Activated CD8-positive, alpha-beta memory T cell treated with anti-CD3 and anti-CD28 coated beads, Interleukin-2, amount 50 U/mL, for 4 hours (primary cell): ENCODE results near the gene JAKMIP2.
A peak's percentile ranks its signal among the peaks of the same experiment; 100 is the strongest.
"Not testable (repeated sequence)": the region's sequence is repeated elsewhere in the genome, so short reads cannot be mapped to it uniquely, and the experiment has no call there.

Experiments used
- DNase-seq: peaks from one replicate; pipeline ENCODE4 v3.0.0-alpha.2; 2020

JAKMIP2 gene

GRCh38 chr5:147782110-147783028 lies at the start of gene JAKMIP2:
TSS of gene JAKMIP2 (minus strand) at chr5:147782728. CDS start at chr5:147671806, 110,922 bp downstream.
- peak; percentile 81 for DNase-seq

- DNase-seq: no peak
Measured at GRCh38 chr5:147831465-147831864, 48.9 kb upstream of the JAKMIP2 start, which contains the start of gene SPINK1. TSS of gene SPINK1 (minus strand) at chr5:147831671. CDS start at chr5:147831577, 94 bp downstream.

DNA sequence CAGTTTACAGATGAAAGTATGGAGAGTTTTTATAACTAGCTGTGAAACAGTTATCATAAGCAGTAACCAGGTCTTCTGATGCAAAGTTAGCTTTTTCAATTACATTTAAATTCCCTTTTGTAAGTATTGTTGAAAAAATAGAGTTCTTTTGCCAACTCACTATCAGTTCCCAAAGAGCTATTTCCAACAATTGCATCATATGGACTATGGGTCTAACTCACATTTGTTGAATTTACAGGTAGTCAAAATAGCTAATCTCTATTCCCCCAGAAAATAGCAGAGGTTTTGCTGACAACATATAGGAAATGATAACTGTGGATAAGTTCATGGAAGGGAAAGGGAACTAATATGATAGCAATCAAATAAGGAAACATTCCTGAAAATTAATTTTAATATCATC lies 47.5 kb upstream of the JAKMIP2 start:
- no peak for DNase-seq

DNA sequence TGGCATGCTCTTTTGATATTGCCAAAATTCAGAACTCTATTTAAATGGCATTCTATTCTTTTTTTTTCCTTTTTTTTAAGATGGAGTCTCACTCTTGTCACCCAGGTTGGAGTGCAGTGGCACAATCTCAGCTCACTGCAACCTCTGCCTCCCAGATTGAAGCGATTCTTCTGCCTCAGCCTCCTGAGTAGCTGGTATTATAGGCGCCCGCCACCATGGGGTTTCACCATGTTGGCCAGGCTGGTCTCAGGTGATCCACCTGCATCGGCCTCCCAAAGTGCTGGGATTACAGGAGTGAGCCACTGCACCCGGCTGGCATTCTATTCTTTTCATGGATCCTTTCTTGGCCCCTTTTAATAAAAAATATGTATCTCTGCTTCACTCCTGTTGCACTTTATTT lies 44.5 kb upstream of the JAKMIP2 start:
- DNase-seq: not testable (repeated sequence)

DNA sequence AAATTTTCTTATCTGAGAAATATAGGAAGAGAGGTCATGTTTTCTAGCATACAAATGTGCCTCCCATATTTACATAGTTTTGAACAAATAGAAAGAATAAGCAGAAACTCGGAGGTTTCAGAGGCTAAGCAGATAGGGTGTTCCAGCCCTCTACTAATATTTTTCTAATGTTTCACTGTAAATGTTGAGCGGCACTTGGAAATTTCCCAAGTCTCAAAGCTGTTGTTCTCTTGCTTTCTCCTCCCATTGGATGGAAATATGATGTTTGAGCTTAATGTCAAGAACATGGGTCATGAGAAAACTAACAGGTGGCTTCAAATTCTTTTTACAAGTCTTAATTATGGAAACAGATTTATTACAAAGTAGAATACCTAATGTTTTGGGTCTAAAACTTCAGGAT lies 43.8 kb upstream of the JAKMIP2 start:
- no peak for DNase-seq

GRCh38 chr5:147822686-147823491 lies 40.4 kb upstream of the JAKMIP2 start:
- peak; percentile 28 for DNase-seq

DNA sequence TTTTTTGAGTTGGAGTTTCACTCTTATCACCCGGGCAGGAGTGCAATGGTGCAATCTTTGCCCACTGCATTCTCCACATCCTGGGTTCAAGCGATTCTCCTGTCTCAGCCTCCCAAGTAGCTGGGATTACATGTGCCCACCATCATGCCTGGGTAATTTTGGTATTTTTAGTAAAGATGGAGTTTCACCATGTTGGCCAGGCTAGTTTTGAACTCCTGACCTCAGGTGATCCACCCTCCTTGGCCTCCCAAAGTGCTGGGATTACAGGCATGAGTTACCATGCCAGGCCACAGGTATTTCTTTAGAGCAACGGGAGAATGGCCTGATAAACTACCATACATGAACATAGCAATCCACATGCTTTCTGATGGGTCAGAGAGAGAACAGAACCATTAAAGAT lies 39.7 kb upstream of the JAKMIP2 start:
- DNase-seq: not testable (repeated sequence)

DNA sequence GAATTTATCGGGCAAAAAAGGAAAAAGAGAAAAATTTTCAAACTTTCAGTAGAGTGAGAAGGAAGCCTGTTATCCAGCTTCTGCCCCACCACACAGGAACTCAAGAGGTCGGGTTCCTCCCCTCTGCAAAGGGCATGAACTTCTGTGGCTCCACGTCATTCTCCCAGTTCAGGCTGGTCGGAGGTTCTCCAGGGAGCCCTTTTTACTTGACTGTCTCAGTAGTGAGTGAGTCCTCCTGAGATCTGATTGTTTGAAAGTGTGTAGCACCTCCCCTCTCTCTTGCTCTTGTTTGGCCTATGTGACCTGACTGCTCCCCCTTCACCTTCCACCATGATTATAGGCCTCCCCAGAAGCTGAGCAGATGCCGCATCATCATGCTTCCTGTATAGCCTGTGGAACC lies 39.2 kb upstream of the JAKMIP2 start:
- DNase-seq: no peak

- DNase-seq: no peak
Measured at GRCh38 chr5:147819261-147819770, 36.8 kb upstream of the JAKMIP2 start.

GRCh38 chr5:147818290-147818689 lies 35.8 kb upstream of the JAKMIP2 start:
- no peak for DNase-seq

DNA sequence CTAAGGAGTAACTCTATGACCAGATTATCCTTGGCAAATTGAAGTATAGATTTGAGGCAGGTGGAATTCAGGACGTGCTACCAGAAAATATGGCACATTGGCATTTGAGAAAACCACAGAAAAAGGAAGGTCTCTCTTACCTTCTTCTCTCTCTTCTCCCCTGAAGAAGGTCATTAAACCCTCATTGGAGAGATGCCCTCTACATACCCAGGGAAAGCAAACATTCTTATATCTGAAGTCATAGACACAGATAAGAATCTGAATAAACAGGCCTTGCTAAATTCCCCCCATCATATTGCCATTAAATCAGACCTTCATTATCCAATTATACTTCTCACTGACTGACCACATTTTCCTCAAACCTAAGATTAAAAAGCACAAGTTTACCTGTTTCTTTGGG lies 31.2 kb upstream of the JAKMIP2 start:
- DNase-seq: no peak

DNA sequence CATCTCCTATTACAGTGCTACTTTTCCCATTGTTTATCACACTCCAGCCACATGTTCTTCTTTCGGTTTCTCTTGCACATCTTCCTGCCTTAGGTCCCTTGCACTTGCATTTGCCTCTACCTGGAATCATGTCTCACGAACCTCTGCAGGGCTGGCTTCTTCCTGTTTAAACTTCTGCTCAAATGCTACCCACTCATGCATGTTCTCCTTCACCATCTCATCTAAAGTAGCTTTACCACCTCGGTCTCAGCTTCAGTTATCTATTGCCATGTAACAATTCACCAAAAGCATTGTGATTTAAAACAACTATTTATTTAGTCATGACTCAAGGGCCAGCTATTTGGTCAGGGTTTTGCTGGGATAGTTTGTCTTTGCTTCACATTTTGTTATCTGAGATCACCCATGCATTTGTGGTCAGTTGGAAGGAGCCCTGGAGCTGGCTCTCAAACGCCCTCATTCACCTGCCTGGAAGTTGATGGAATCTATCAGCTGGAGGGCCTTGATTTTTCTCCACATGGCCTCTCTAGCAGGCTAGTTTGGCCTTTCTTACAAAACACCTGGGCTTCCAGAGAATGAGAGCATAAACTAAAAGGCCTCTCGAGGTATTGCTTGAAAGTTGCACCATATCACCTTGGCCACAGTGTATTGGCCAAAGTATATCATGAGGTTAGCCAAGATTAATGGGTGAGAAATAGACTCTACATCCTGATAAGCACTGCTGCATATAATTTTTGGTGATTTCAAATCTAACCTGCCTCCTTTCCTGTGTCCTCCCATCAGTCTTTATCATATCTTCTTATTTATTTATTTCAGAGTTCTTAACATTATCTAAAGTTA lies 27.5 kb upstream of the JAKMIP2 start:
- no peak for DNase-seq

DNA sequence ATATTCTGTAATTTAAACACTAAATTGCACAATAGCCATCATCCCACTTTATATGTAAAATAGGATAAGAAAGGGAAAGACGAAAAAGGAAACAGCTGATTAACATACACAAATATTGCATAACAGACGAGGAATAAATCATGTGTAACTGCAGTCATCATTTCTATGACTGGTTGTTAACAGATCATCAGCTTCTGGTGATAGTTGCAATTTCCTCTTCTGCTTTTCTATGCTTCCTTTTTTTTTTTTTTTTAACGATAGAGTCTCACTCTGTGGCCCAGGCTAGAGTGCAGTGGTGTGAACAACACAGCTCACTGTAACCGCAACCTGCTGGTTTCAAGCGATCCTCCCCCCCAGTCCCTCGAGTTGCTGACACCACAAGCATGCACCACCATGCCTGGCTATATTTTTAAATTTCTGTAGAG lies 22.5 kb upstream of the JAKMIP2 start:
- DNase-seq: peak; percentile 16

DNA sequence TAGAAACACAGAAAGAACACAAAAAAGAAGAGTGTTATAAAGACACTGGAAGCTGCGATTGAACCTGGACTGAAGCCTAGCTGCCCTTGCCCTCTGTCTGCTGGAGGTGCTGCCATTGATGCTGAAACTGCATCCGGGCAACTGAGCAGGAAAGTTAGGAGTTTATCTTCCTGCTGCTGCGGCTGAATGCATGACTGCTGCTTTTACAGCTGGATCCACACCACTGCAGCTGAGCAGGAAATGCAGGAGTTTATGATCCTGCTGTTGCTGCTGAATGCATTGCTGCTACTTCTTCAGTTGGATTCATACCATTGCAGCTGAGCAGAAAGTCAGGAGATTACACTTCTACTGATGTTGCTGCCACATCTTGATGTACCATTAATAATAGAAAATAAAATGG lies 21.8 kb upstream of the JAKMIP2 start:
- DNase-seq: no peak

DNA sequence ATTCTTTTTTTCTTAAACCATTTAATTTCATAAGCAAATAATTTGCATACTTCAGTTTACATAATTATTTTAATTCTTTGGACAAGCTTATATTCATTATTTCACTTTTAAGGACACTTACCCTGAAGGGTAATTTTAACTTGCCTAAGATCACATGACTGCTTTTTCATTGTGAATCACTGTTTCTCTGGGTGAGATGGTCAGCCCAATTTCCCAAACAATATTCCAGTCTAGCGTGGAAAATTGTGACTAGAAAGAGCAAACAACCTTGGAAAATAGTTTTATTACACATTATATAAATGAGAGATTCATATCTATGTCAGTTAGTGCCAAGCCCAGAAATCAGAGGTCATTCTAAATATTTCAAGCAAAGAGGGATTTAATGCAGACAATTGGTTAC lies 21.4 kb upstream of the JAKMIP2 start:
- DNase-seq: no peak

DNA sequence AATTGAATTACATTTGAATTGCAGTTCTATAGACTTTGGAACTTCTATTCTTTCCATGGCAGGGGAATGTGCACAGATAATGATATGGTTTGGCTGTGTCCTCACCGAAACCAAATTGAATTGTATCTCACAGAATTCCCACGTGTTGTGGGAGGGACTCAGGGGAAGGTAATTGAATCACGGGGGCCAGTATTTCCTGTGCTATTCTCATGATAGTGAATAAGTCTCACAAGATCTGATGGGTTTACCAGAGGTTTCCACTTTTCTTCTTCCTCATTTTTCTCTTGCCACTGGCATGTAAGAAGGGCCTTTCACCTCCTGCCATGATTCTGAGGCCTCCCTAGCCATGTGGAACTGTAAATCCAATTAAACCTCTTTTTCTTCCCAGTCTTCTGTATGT lies 20.6 kb upstream of the JAKMIP2 start:
- not testable (repeated sequence) for DNase-seq

- no peak for DNase-seq
Measured at GRCh38 chr5:147801461-147801860, 18.9 kb upstream of the JAKMIP2 start.

- no peak for DNase-seq
Measured at GRCh38 chr5:147800491-147800890, 18.0 kb upstream of the JAKMIP2 start.

- DNase-seq: no peak
Measured at GRCh38 chr5:147796556-147797308, 14.2 kb upstream of the JAKMIP2 start.

DNA sequence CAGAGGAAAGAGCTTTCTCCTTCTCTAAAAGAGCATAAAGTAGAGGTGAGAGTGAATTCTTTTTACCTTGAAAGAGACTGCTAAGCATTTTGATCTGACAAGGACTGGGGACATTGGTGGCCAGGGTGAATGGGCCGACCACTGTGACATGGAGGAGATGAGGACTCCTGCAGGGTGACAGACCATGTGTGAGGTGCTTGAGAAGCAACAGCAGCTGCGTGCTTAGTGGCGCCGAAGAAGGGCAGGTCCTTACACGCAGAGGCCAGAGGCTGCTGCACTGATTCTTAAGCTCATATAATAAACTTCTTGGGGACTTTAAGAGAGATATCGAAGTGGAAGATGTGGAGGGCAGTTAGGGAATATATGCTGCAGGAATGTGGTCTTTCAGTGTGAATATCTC lies 8.7 kb upstream of the JAKMIP2 start:
- no peak for DNase-seq

GRCh38 chr5:147789820-147790219 lies 7.3 kb upstream of the JAKMIP2 start:
- no peak for DNase-seq

- no peak for DNase-seq
Measured at GRCh38 chr5:147788023-147788422, 5.5 kb upstream of the JAKMIP2 start.
